HepG2 (cell line): ENCODE measurements around the gene PRKAR2A.
A peak's percentile ranks its signal among the peaks of the same experiment; 100 is the strongest.

Experiments
- ARNT2 ChIP-seq: sonication (generic); formaldehyde crosslinking; IDR thresholded peaks from 2 replicates; pipeline ENCODE4 v1.8.0; 2022; ENCODE audit warnings: mild to moderate bottlenecking, low read depth, missing genetic modification reagents, moderate library complexity
- ATF3 ChIP-seq: sonication (generic); formaldehyde crosslinking; IDR thresholded peaks from 2 replicates; pipeline ENCODE4 v1.4.0; 2020; ENCODE audit warnings: missing genetic modification reagents
- CEBPB ChIP-seq: IDR thresholded peaks from 2 replicates; pipeline ENCODE4 v1.6.1; 2011; ENCODE audit warnings: low read depth, low read length, improper control_type of control experiment, borderline replicate concordance
- CTCF ChIP-seq: sonication (generic); formaldehyde crosslinking; IDR thresholded peaks from 2 replicates; pipeline ENCODE4 v1.5.0; 2020; ENCODE audit warnings: mild to moderate bottlenecking, missing genetic modification reagents, moderate library complexity
- ELF4 ChIP-seq: sonication (generic); formaldehyde crosslinking; IDR thresholded peaks from 2 replicates; pipeline ENCODE4 v1.5.0; 2020; ENCODE audit warnings: missing genetic modification reagents, mild to moderate bottlenecking, moderate library complexity, borderline replicate concordance
- KAT2B ChIP-seq: fragments of 150-350 bp; IDR thresholded peaks from 2 replicates; pipeline ENCODE4 v1.6.1; 2014; ENCODE audit warnings: low read depth, low read length, borderline replicate concordance
- KLF12 ChIP-seq: sonication (generic); formaldehyde crosslinking; IDR thresholded peaks from 2 replicates; pipeline ENCODE4 v1.4.0; 2020; ENCODE audit warnings: missing genetic modification reagents, borderline replicate concordance
- KLF16 ChIP-seq, 2 experiments: sonication (generic) in 1 of 2; formaldehyde crosslinking in 1 of 2; IDR thresholded peaks; 2 replicates each; pipeline versions ENCODE4 v1.6.1 to v1.8.0; 2016 to 2023; ENCODE audit warnings: missing genetic modification reagents in 2 of 2, missing compliant biosample characterization in 1 of 2
- NR2C2 ChIP-seq: sonication (generic); formaldehyde crosslinking; IDR thresholded peaks from 2 replicates; pipeline ENCODE4 v1.4.0; 2020; ENCODE audit warnings: missing genetic modification reagents, mild to moderate bottlenecking, moderate library complexity, borderline replicate concordance
- ZNF224 ChIP-seq: sonication (generic); formaldehyde crosslinking; IDR thresholded peaks from 2 replicates; pipeline ENCODE4 v1.5.0; 2020; ENCODE audit warnings: mild to moderate bottlenecking, missing genetic modification reagents

GRCh38 chr3:48896936-48897335 is 49.3 kb upstream of the PRKAR2A start:
- no peak for TF ChIP-seq CTCF (CRISPR knock-in tag)
- TF ChIP-seq ZNF224 (CRISPR knock-in tag) = no peak
- no peak for TF ChIP-seq KLF12 (CRISPR knock-in tag)
- TF ChIP-seq ATF3 = no peak
- peak; percentile 18; the same call in 1 of the 2 replicates for TF ChIP-seq CEBPB
- TF ChIP-seq KAT2B = no peak
- TF ChIP-seq KLF16 (CRISPR knock-in tag; IDR thresholded peaks at IDR 0.05) = no peak
- no peak for TF ChIP-seq ELF4
- TF ChIP-seq ARNT2 (CRISPR knock-in tag) = no peak
- 0 out of 2 replicates have a peak, but pooled peaks have one; percentile 13 for TF ChIP-seq NR2C2
